ENCODE measurements around the gene CR1L.
"Not testable (repeated sequence)": the region's sequence is repeated elsewhere in the genome, so short reads cannot be mapped to it uniquely, and the experiment has no call there.

The CR1L gene

GRCh38 chr1:207644852-207645634, at the start of gene CR1L:
Gene CR1L, plus strand, starts transcription at chr1:207645133. Its CDS starts 101 bp downstream, at chr1:207645234.
- DNase-seq = no peak

- no peak for DNase-seq
These were observed 41.2 kb upstream of the CR1L start for GRCh38 chr1:207603777-207604176.

- no peak for DNase-seq
These were observed 39.2 kb upstream of the CR1L start for GRCh38 chr1:207605444-207606361.

GRCh38 chr1:207606362-207606755, 38.6 kb upstream of the CR1L start:
- no peak for DNase-seq

GRCh38 chr1:207612762-207613161, 32.2 kb upstream of the CR1L start:
- DNase-seq = no peak

- DNase-seq = peak; percentile 9
These were observed 24.9 kb upstream of the CR1L start for GRCh38 chr1:207619871-207620542.

GRCh38 chr1:207620543-207620893, 24.4 kb upstream of the CR1L start:
- no peak for DNase-seq

GRCh38 chr1:207625504-207626071, 19.3 kb upstream of the CR1L start:
- not testable (repeated sequence) for DNase-seq

GRCh38 chr1:207626972-207627337, 18.0 kb upstream of the CR1L start:
- DNase-seq = no peak

GRCh38 chr1:207627496-207627895, 17.4 kb upstream of the CR1L start:
- DNase-seq = no peak

- no peak for DNase-seq
These were observed 16.2 kb upstream of the CR1L start for GRCh38 chr1:207628776-207629175.

- no peak for DNase-seq
These were observed 13.8 kb upstream of the CR1L start for GRCh38 chr1:207631137-207631536.

- no peak for DNase-seq
These were observed 11.7 kb upstream of the CR1L start for GRCh38 chr1:207633226-207633625.

GRCh38 chr1:207633699-207634289, 11.1 kb upstream of the CR1L start:
- not testable (repeated sequence) for DNase-seq

GRCh38 chr1:207634293-207634692, 10.6 kb upstream of the CR1L start:
- DNase-seq = not testable (repeated sequence)

GRCh38 chr1:207635569-207636186, 9.3 kb upstream of the CR1L start:
- not testable (repeated sequence) for DNase-seq

GRCh38 chr1:207638487-207639145, 6.3 kb upstream of the CR1L start:
- not testable (repeated sequence) for DNase-seq

- DNase-seq = not testable (repeated sequence)
These were observed 5.6 kb upstream of the CR1L start for GRCh38 chr1:207639362-207639761.

GRCh38 chr1:207644166-207644851, 624 bp upstream of the CR1L start:
- no peak for DNase-seq

GRCh38 chr1:207645635-207646081, 725 bp downstream of the CR1L start:
- no peak for DNase-seq

GRCh38 chr1:207646171-207646570, 1.2 kb downstream of the CR1L start:
- DNase-seq = no peak

Data from NCI-H1048 (cell line).